DOHH2 (cell line): ENCODE results near the gene LRRC1.

ENCODE experiments used
- H3F3A ChIP-seq: fragments of 200-600 bp; sonication (generic), shearing (Covaris generic); 2 replicates; pipeline ENCODE4 v1.6.0; 2016; ENCODE audit warnings: antibody characterized with exemption, mild to moderate bottlenecking; ENCODE audit not compliant: control insufficient read depth, insufficient read depth
- H3K27ac ChIP-seq: fragments of 200-600 bp; sonication (generic); 2 replicates; pipeline ENCODE4 v1.5.1; 2014; ENCODE audit warnings: low read depth, mild to moderate bottlenecking, low read length, moderate library complexity
- H3K27me3 ChIP-seq: fragments of 200-600 bp; sonication (generic); 2 replicates; pipeline ENCODE4 v1.6.1; 2014; ENCODE audit warnings: mild to moderate bottlenecking, low read length, mixed read lengths; ENCODE audit not compliant: control insufficient read depth
- H3K36me3 ChIP-seq: fragments of 200-600 bp; sonication (generic); 2 replicates; pipeline ENCODE4 v1.6.1; 2014; ENCODE audit warnings: mild to moderate bottlenecking, low read length, moderate library complexity, mixed read lengths; ENCODE audit not compliant: control insufficient read depth
- H3K4me1 ChIP-seq: fragments of 200-600 bp; sonication (generic); 2 replicates; pipeline ENCODE4 v1.6.1; 2014; ENCODE audit warnings: mild to moderate bottlenecking, low read length, mixed read lengths; ENCODE audit not compliant: control insufficient read depth
- H3K4me2 ChIP-seq: fragments of 200-600 bp; sonication (generic); 2 replicates; pipeline ENCODE4 v1.6.0; 2014; ENCODE audit warnings: mild to moderate bottlenecking, low read length, moderate library complexity
- H3K4me3 ChIP-seq: fragments of 200-600 bp; sonication (generic); 2 replicates; pipeline ENCODE4 v1.5.1; 2014; ENCODE audit warnings: mild to moderate bottlenecking, low read length, mixed read lengths
- H3K79me2 ChIP-seq: fragments of 200-600 bp; sonication (generic); 2 replicates; pipeline ENCODE4 v1.6.1; 2014; ENCODE audit warnings: mild to moderate bottlenecking, low read length, mixed read lengths; ENCODE audit not compliant: control insufficient read depth
- H3K9me2 ChIP-seq: fragments of 200-600 bp; sonication (generic); replicated peaks from 2 replicates; pipeline ENCODE4 v1.6.1; 2014; ENCODE audit warnings: mild to moderate bottlenecking, low read length, mixed read lengths; ENCODE audit not compliant: control insufficient read depth
- H3K9me3 ChIP-seq: fragments of 200-600 bp; sonication (generic); 2 replicates; pipeline ENCODE4 v1.6.1; 2014; ENCODE audit warnings: antibody characterized with exemption, low read length, mixed read lengths; ENCODE audit not compliant: control insufficient read depth, insufficient read depth
- H4K20me1 ChIP-seq: fragments of 200-600 bp; sonication (generic); 2 replicates; pipeline ENCODE4 v1.6.0; 2014; ENCODE audit warnings: low read depth, mild to moderate bottlenecking, antibody characterized with exemption, low read length, moderate library complexity; ENCODE audit not compliant: control insufficient read depth, insufficient read depth
- EZH2phosphoT487 ChIP-seq: fragments of 200-600 bp; sonication (generic); IDR thresholded peaks from 2 replicates; pipeline ENCODE4 v1.6.1; 2017; ENCODE audit warnings: borderline replicate concordance, mild to moderate bottlenecking, antibody characterized with exemption, low read length, moderate library complexity, mixed read lengths
- TF ChIP-seq, protein P1 (sequence below): fragments of 200-600 bp; sonication (generic); IDR thresholded peaks from one replicate; pipeline ENCODE4 v1.5.1; 2014; ENCODE audit warnings: antibody characterized with exemption, mild to moderate bottlenecking, low read depth, low read length; ENCODE audit not compliant: poor library complexity, severe bottlenecking

LRRC1 gene

DNA sequence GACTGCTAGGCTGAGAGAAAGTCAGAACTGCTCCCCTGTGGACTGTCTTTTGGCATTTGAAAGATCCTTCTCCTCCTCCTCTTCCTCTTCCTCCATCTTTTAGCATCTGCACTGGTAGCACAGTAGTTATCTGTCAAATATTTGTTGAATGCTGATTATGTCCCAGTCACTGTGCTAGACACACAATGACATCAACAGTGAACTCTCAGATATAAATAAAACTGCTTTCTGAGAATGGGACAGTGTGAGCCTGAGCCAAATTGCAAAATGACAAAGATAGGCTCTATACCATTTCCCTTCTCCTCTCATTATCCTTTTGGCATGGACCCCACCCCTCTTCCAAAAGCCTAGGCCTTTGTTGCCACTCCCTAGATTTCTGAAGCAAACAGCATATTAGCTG is 27.9 kb upstream of the LRRC1 start:
- Histone ChIP-seq H3K79me2 (no peaks in the 10 kb centered on the region), H4K20me1 (no peaks in the 10 kb centered on the region), H3K4me2 (no peak overlapping the region), H3K27me3 (no peaks in the 10 kb centered on the region), H3K4me3 (no peak overlapping the region), H3F3A (no peaks in the 10 kb centered on the region), H3K9me3 (no peaks in the 10 kb centered on the region), H3K27ac (no peak overlapping the region), H3K36me3 (no peaks in the 10 kb centered on the region), H3K9me2 (no peaks in the 10 kb centered on the region), H3K4me1 (no peaks in the 10 kb centered on the region)
- no peak for TF ChIP-seq EZH2phosphoT487
- TF ChIP-seq, protein P1, sequence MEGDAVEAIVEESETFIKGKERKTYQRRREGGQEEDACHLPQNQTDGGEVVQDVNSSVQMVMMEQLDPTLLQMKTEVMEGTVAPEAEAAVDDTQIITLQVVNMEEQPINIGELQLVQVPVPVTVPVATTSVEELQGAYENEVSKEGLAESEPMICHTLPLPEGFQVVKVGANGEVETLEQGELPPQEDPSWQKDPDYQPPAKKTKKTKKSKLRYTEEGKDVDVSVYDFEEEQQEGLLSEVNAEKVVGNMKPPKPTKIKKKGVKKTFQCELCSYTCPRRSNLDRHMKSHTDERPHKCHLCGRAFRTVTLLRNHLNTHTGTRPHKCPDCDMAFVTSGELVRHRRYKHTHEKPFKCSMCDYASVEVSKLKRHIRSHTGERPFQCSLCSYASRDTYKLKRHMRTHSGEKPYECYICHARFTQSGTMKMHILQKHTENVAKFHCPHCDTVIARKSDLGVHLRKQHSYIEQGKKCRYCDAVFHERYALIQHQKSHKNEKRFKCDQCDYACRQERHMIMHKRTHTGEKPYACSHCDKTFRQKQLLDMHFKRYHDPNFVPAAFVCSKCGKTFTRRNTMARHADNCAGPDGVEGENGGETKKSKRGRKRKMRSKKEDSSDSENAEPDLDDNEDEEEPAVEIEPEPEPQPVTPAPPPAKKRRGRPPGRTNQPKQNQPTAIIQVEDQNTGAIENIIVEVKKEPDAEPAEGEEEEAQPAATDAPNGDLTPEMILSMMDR = no peak

DNA sequence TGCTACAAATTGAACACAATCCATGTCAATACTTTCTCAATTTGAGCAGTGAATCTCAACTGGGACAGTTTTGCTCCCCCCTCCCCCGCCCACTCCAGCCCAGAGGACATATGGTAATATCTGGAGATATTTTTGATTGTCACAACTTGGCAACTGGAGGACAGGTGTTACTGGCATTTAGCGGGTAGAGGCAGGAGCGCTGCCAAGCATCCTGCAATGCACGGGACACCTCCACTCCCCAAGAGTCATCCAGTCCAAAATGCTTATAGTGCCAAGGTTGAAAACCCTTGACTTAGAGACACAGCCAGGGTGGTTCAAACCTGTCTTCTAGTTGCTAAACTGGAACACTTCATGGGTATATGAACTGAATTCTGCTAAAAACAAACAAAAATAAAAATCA is 26.9 kb upstream of the LRRC1 start:
- Histone ChIP-seq H3K4me1 (no peaks in the 10 kb centered on the region), H3K9me3 (no peaks in the 10 kb centered on the region), H3K36me3 (no peaks in the 10 kb centered on the region), H3K79me2 (no peaks in the 10 kb centered on the region), H4K20me1 (no peaks in the 10 kb centered on the region), H3K4me3 (no peak overlapping the region), H3K4me2 (no peak overlapping the region), H3K27me3 (no peaks in the 10 kb centered on the region), H3F3A (no peaks in the 10 kb centered on the region), H3K27ac (no peak overlapping the region), H3K9me2 (no peaks in the 10 kb centered on the region)
- TF ChIP-seq, protein P1 = no peak
- no peak for TF ChIP-seq EZH2phosphoT487

DNA sequence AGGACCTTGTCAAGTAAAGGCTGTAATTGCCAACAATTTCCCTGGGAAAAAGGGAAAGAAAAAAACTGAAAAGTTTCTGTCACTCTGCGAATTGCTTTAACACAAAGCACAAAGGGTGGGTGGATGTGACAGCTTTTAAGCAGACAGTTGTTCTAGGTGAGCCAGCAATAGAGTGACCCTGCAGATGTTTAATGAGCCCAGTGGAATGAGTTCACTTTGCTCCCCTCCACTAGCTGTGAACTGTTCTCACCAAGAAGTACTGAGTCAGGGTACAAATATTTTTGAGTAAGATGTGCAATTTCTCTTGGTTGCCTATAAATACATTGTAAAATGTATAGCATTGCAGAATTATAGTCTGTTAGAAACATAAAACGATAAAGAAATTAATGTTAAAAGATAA is 26.2 kb upstream of the LRRC1 start:
- Histone ChIP-seq H3K4me2 (no peak overlapping the region), H3K27ac (no peak overlapping the region), H3K9me3 (no peaks in the 10 kb centered on the region), H3K79me2 (no peaks in the 10 kb centered on the region), H3K4me3 (no peak overlapping the region), H3K36me3 (no peaks in the 10 kb centered on the region), H4K20me1 (no peaks in the 10 kb centered on the region), H3K4me1 (no peaks in the 10 kb centered on the region), H3K9me2 (no peaks in the 10 kb centered on the region), H3F3A (no peaks in the 10 kb centered on the region), H3K27me3 (no peaks in the 10 kb centered on the region)
- TF ChIP-seq EZH2phosphoT487 = no peak
- TF ChIP-seq, protein P1 = no peak
